Adrenal gland (tissue), 12 donors: ENCODE results near the gene NXN. TPM values are rescaled to one million over a fixed set of nuclear protein-coding genes. Genes with fewer than 3 reads are reported as not detected.
"Not testable (repeated sequence)": the region's sequence is repeated elsewhere in the genome, so short reads cannot be mapped to it uniquely, and the experiment has no call there.

Experiments used
- DNase-seq, 7 donors: peaks; one replicate each; pipeline ENCODE4 v3.0.0-alpha.2; 2019 to 2020
- H3K27ac ChIP-seq, 5 donors: fragments of 200-600 bp; sonication (generic) in 4 of 5; 1 replicate in 3 of 5; 2 replicates in 2 of 5; pipeline versions ENCODE4 v1.5.1 to v1.8.0; 2016 to 2020; ENCODE audit warnings: mild to moderate bottlenecking in 1 of 5
- H3K27me3 ChIP-seq: fragments of 200-600 bp; 2 replicates; pipeline ENCODE4 v1.8.0; 2021
- H3K36me3 ChIP-seq, 2 donors: fragments of 200-600 bp; replicated peaks in 1 of 2; 1 replicate in 1 of 2; 2 replicates in 1 of 2; pipeline versions ENCODE4 v1.5.1 to v1.8.0; 2018 to 2022
- H3K4me1 ChIP-seq, 2 donors: fragments of 200-600 bp; replicated peaks in 1 of 2; 1 replicate in 1 of 2; 2 replicates in 1 of 2; pipeline versions ENCODE4 v1.5.1 to v1.8.0; 2018 to 2021
- H3K4me3 ChIP-seq, 4 donors: fragments of 200-600 bp; sonication (generic) in 3 of 4; one replicate each; pipeline ENCODE4 v1.5.1; 2016 to 2018
- H3K9me3 ChIP-seq, 3 donors: fragments of 200-600 bp; sonication (generic) in 1 of 3; replicated peaks in 1 of 3; 1 replicate in 2 of 3; 2 replicates in 1 of 3; pipeline versions ENCODE4 v1.5.1 to v1.8.0; 2016 to 2021
- POLR2A ChIP-seq, 2 donors: fragments of 450-650 bp; IDR thresholded peaks; one replicate each; pipeline ENCODE4 v1.6.1; 2017; ENCODE audit warnings: antibody characterized with exemption in 2 of 2, mild to moderate bottlenecking in 2 of 2, moderate library complexity in 1 of 2
- WGBS, 4 donors: extraction: QIAGEN DNeasy Blood & Tissue Kit in 2 of 4; methylation state at CpG; one replicate each; pipeline versions ENCODE4 v1.1.5 to v1.1.7; 2013 to 2017; 5-methylcytosine and 5-hydroxymethylcytosine counted together
- intact Hi-C, 2 donors: fragments of 100-400 bp; cut with DNase I; formaldehyde crosslinking; loops; one replicate each; pipeline versions ENCODE4 v1.14.1 to v1.15.0; 2022 to 2023
- polyA plus RNA-seq, 3 donors: library from polyadenylated mRNA; stranded (reverse); fragments of 200-250 nt in 2 of 3; fragments of 350-450 nt in 1 of 3; fragmentation: Illumina TruSeq in 1 of 3; extraction: RNeasy Lipid Tissue Mini Kit (QIAGEN cat#74804) in 1 of 3; gene quantifications; one replicate each; pipeline ENCODE4 v1.2.3, GENCODE V29; 2013 to 2014
- total RNA-seq, 9 donors: library from RNA; depleted of rRNA in 4 of 9; stranded (reverse); fragments of >200 nt in 4 of 9; fragments of 120-200 nt in 1 of 9; fragmentation: NEBNext Ultra II Directional in 1 of 9; extraction: Animal tissue kit (Norgen Biotek cat#: 25700) in 1 of 9; gene quantifications; one replicate each; pipeline versions ENCODE4 v1.1.0 to v1.2.4, GENCODE V29; 2013 to 2023
- TF ChIP-seq, protein P1 (sequence below), 6 experiments: fragments of 450-650 bp in 4 of 6; fragments of 200-600 bp in 2 of 6; sonication (generic) in 1 of 6; IDR thresholded peaks; 1 replicate in 5 of 6; 2 replicates in 1 of 6; pipeline versions ENCODE4 v1.5.1 to v1.8.0; 2016 to 2021; ENCODE audit warnings: antibody characterized with exemption in 6 of 6, mild to moderate bottlenecking in 2 of 6, moderate library complexity in 1 of 6
- donor health status: healthy with polysubstance abuse.
- donor health status: Bipolar disorder and iron deficiency.
- donor health status: DM: yes; HTN: yes; CAD: no.
- donor health status: DM: no; HTN: no; CAD: no.
- donor health status: DM: no; HTN: no; CAD: no.
- donor health status: DM: yes; HTN: yes; CAD: no.

The NXN gene
- total and polyA plus RNA-seq, 12 donors, result 3.6 to 24.7 (median 10.9) TPM

- WGBS, 4 donors, result 74 to 94% (median 87%) methylated on average over 9 of the region's 9 CpGs
- no peaks in the 10 kb centered on the region for H3K27me3 ChIP-seq
- no peak overlapping the region for H3K4me3 ChIP-seq
- no peak for TF ChIP-seq POLR2A (IDR thresholded peaks at IDR 0.05)
- TF ChIP-seq, protein P1, sequence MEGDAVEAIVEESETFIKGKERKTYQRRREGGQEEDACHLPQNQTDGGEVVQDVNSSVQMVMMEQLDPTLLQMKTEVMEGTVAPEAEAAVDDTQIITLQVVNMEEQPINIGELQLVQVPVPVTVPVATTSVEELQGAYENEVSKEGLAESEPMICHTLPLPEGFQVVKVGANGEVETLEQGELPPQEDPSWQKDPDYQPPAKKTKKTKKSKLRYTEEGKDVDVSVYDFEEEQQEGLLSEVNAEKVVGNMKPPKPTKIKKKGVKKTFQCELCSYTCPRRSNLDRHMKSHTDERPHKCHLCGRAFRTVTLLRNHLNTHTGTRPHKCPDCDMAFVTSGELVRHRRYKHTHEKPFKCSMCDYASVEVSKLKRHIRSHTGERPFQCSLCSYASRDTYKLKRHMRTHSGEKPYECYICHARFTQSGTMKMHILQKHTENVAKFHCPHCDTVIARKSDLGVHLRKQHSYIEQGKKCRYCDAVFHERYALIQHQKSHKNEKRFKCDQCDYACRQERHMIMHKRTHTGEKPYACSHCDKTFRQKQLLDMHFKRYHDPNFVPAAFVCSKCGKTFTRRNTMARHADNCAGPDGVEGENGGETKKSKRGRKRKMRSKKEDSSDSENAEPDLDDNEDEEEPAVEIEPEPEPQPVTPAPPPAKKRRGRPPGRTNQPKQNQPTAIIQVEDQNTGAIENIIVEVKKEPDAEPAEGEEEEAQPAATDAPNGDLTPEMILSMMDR (IDR thresholded peaks at IDR 0.05), result no peak
- DNase-seq, result no peak
- intact Hi-C loops, result no loop called here
- no peak overlapping the region for H3K27ac ChIP-seq
- no peaks in the 10 kb centered on the region for H3K4me1 ChIP-seq
- H3K36me3 ChIP-seq, result no peaks in the 10 kb centered on the region
- H3K9me3 ChIP-seq, result no peaks in the 10 kb centered on the region
Observed at GRCh38 chr17:836151-836550, 143.4 kb downstream of the NXN start.

DNA sequence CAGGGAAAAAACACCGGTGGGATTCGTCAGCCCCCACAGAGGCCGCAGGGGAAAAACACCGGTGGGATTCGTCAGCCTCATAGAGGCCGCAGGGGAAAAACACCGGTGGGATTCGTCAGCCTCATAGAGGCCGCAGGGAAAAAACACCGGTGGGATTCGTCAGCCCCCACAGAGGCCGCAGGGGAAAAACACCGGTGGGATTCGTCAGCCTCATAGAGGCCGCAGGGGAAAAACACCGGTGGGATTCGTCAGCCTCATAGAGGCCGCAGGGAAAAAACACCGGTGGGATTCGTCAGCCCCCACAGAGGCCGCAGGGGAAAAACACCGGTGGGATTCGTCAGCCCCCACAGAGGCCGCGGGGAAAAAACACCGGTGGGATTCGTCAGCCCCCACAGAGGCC, 143.9 kb downstream of the NXN start:
- whole genome bisulfite sequencing, 4 donors, result 38 to 100% (median 70%) methylated on average over 2 to 10 of the region's 27 CpGs
- H3K27ac ChIP-seq, H3K36me3 ChIP-seq, H3K27me3 ChIP-seq, DNase-seq, H3K4me3 ChIP-seq, H3K9me3 ChIP-seq, intact Hi-C loops, H3K4me1 ChIP-seq: not testable (repeated sequence)

GRCh38 chr17:835263-835662, 144.3 kb downstream of the NXN start:
- TF ChIP-seq, protein P1 (IDR thresholded peaks at IDR 0.05), result no peak
- no peak for TF ChIP-seq POLR2A (IDR thresholded peaks at IDR 0.05)
- WGBS, 4 donors, result 63 to 76% (median 68%) methylated on average over 9 of the region's 9 CpGs
- H3K4me3 ChIP-seq, result no peak overlapping the region
- no peaks in the 10 kb centered on the region for H3K36me3 ChIP-seq
- H3K27ac ChIP-seq, result no peak overlapping the region
- H3K27me3 ChIP-seq, result no peaks in the 10 kb centered on the region
- DNase-seq, result no peak
- no peaks in the 10 kb centered on the region for H3K9me3 ChIP-seq
- no peaks in the 10 kb centered on the region for H3K4me1 ChIP-seq
- intact Hi-C loops, result no loop called here

DNA sequence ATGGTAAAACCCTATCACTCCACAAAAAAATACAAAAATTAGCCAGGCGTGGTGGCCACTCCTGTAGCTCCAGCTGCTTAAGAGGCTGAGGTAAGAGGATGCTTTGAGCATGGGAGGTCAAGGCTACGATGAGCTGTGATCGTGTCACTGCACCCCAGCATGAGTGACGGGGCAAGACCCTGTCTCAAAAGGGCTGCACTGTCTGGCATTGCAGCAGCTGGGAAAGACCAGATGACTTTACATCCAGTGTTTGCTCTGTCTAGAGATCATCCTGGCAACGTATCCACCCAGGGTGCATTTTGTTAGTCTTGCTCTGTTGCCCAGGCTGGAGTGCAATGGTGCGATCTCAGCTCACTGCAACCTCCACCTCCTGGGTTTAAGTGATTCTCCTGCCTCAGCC, 145.4 kb downstream of the NXN start:
- Histone ChIP-seq H3K4me3 (no peak overlapping the region), H3K36me3 (no peaks in the 10 kb centered on the region), H3K27ac (no peak overlapping the region), H3K4me1 (no peaks in the 10 kb centered on the region), H3K9me3 (no peaks in the 10 kb centered on the region), H3K27me3 (no peaks in the 10 kb centered on the region)
- DNase-seq, result no peak
- intact Hi-C loops, result no loop called here
- whole genome bisulfite sequencing, 4 donors, result 74 to 100% (median 80%) methylated on average over 2 to 6 of the region's 6 CpGs
- TF ChIP-seq, protein P1 (IDR thresholded peaks at IDR 0.05), result no peak
- no peak for TF ChIP-seq POLR2A (IDR thresholded peaks at IDR 0.05)

DNA sequence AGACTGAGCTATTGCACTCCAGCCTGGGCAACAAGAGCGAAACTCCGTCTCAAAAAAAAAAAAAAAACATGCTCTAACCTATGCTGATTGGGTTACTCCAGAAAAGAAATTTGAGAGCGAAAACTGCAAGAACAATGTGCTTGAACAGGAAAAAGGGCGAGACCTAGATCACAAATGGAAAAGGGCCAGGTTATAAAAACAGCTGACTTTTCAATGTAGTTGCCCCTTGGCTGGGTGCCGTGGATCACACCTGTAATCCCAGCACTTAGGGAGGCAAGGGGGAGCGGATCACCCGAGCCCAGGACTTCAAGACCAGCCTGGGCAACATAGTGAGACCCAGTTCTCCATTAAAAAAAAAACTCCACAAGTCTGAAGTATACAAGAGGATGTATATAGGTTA, 148.6 kb downstream of the NXN start:
- no peak for DNase-seq
- H3K4me1 ChIP-seq, result no peaks in the 10 kb centered on the region
- H3K27ac ChIP-seq, result no peak overlapping the region
- H3K36me3 ChIP-seq, result no peaks in the 10 kb centered on the region
- 82 to 96% (median 86%) methylated on average over 7 of the region's 7 CpGs for WGBS, 4 donors
- H3K27me3 ChIP-seq, result no peaks in the 10 kb centered on the region
- H3K4me3 ChIP-seq, result no peak overlapping the region
- no peaks in the 10 kb centered on the region for H3K9me3 ChIP-seq
- intact Hi-C loops, result no loop called here
- TF ChIP-seq, protein P1 (IDR thresholded peaks at IDR 0.05), result no peak
- TF ChIP-seq POLR2A (IDR thresholded peaks at IDR 0.05), result no peak
